ACC112 (cell line): Measurements from ENCODE around the gene TMEM244.

ENCODE experiments used
- H2AFZ ChIP-seq: fragments of 200-600 bp; sonication (generic); one replicate; pipeline ENCODE4 v1.6.0; 2017; ENCODE audit warnings: antibody characterized with exemption, low read length; ENCODE audit not compliant: unreplicated experiment
- H3K27ac ChIP-seq: fragments of 200-600 bp; sonication (generic); 2 replicates; pipeline ENCODE4 v1.5.1; 2014; ENCODE audit warnings: low read depth, mild to moderate bottlenecking, antibody characterized with exemption, low read length, moderate library complexity
- H3K27me3 ChIP-seq: fragments of 200-600 bp; sonication (generic); 2 replicates; pipeline ENCODE4 v1.6.1; 2014; ENCODE audit warnings: mild to moderate bottlenecking, antibody characterized with exemption, low read length, moderate library complexity, mixed read lengths; ENCODE audit not compliant: insufficient read depth
- H3K36me3 ChIP-seq: fragments of 200-600 bp; sonication (generic); 2 replicates; pipeline ENCODE4 v1.6.1; 2016; ENCODE audit warnings: mild to moderate bottlenecking, antibody characterized with exemption, low read length, moderate library complexity, mixed read lengths; ENCODE audit not compliant: insufficient read depth
- H3K4me1 ChIP-seq: fragments of 200-600 bp; sonication (generic); one replicate; pipeline ENCODE4 v1.6.1; 2016; ENCODE audit warnings: low read length, mixed read lengths; ENCODE audit not compliant: insufficient read depth, unreplicated experiment, control insufficient read depth
- H3K4me3 ChIP-seq: fragments of 200-600 bp; sonication (generic); 2 replicates; pipeline ENCODE4 v1.5.1; 2014; ENCODE audit warnings: mild to moderate bottlenecking, low read depth, low read length
- H3K79me2 ChIP-seq: fragments of 200-600 bp; sonication (generic); one replicate; pipeline ENCODE4 v1.6.0; 2016; ENCODE audit warnings: low read length; ENCODE audit not compliant: control insufficient read depth, unreplicated experiment, insufficient read depth

The TMEM244 gene

GRCh38 chr6:129786548-129786947, 74.6 kb downstream of the TMEM244 start:
- no peaks in the 10 kb centered on the region for H3K27me3 ChIP-seq
- no peak overlapping the region for H3K4me3 ChIP-seq
- no peak overlapping the region for H3K27ac ChIP-seq
- H3K79me2 ChIP-seq: no peaks in the 10 kb centered on the region
- H3K4me1 ChIP-seq: peaks cover 13% of the 10 kb centered on the region
- H2AFZ ChIP-seq: no peak overlapping the region
- H3K36me3 ChIP-seq: no peaks in the 10 kb centered on the region

DNA sequence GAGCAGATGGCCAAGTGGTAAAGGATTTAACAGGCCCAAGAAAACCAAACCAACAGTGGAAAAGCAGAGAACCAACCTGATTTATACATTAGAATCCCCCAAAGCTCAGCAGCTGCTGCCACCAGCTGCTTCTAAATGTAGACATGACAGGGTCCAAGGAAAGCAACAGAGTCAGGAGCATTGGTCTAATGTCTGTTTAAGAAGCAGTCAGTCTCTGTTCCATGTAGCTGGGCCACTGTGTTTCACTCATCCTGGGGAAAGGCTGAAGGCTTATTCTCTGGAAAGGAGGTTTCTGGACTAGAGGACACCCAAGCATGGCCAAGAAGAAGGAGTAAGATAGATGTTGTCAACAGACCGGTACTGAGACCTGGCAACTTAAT, 75.4 kb downstream of the TMEM244 start:
- H3K4me1 ChIP-seq: peaks cover 13% of the 10 kb centered on the region
- H2AFZ ChIP-seq: peak overlapping the region; percentile 71
- H3K4me3 ChIP-seq: no peak overlapping the region
- no peak overlapping the region for H3K27ac ChIP-seq
- H3K36me3 ChIP-seq: no peaks in the 10 kb centered on the region
- H3K79me2 ChIP-seq: no peaks in the 10 kb centered on the region
- H3K27me3 ChIP-seq: no peaks in the 10 kb centered on the region

- no peaks in the 10 kb centered on the region for H3K27me3 ChIP-seq
- H3K27ac ChIP-seq: no peak overlapping the region
- H3K36me3 ChIP-seq: no peaks in the 10 kb centered on the region
- H2AFZ ChIP-seq: peak overlapping the region; percentile 71
- peaks cover 13% of the 10 kb centered on the region for H3K4me1 ChIP-seq
- H3K4me3 ChIP-seq: no peak overlapping the region
- no peaks in the 10 kb centered on the region for H3K79me2 ChIP-seq
Measured at GRCh38 chr6:129785047-129785755, 75.9 kb downstream of the TMEM244 start.
